GM10248 (cell line): ENCODE data around the gene GPNMB.

Experiments
- CTCF ChIA-PET: fragments of 300-600 bp; sonication (Branson Sonifier 250); formaldehyde crosslinking; extraction: SDS; loops from one replicate; lab custom pipeline; 2021; ENCODE audit warnings: antibody characterized with exemption; lab: Yijun Ruan, JAX
- POLR2A ChIA-PET: fragments of 350-650 bp; sonication (Branson Sonifier 250); formaldehyde crosslinking; extraction: SDS; loops from one replicate; lab custom pipeline; 2020; ENCODE audit warnings: antibody characterized with exemption; lab: Yijun Ruan, JAX
- DNase-seq: peaks from one replicate; pipeline ENCODE4 v3.0.0; 2012; ENCODE audit errors: extremely low spot score
- CTCF ChIP-seq: IDR thresholded peaks from 2 replicates; pipeline ENCODE4 v1.5.1; 2012; ENCODE audit warnings: mild to moderate bottlenecking, low read depth; ENCODE audit errors: extremely low read depth, missing control alignments, control extremely low read depth

The GPNMB gene

DNA sequence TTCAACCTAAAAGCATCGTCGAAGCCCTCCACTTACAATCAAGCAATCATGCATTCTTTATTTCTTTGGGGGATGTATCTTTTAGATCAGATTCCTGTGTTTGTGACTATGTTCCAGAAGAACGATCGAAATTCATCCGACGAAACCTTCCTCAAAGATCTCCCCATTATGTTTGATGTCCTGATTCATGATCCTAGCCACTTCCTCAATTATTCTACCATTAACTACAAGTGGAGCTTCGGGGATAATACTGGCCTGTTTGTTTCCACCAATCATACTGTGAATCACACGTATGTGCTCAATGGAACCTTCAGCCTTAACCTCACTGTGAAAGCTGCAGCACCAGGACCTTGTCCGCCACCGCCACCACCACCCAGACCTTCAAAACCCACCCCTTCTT lies 13.8 kb downstream of the GPNMB start:
- POLR2A ChIA-PET: no interaction called here
- no peak for TF ChIP-seq CTCF
- CTCF ChIA-PET: interaction anchor here (1.0 to 10.5 kb wide), 5 partner anchors 11 to 177 kb away, joined by 3 to 135 read pairs (median 6); no protein-coding TSS in a partner anchor
- DNase-seq: no peak

GRCh38 chr7:23261843-23262452 lies 15.4 kb downstream of the GPNMB start:
- peak; percentile 88 for TF ChIP-seq CTCF
- POLR2A ChIA-PET: no interaction called here
- peak; percentile 82 for DNase-seq
- CTCF ChIA-PET: interaction anchor here (0.7 to 10.5 kb wide), 10 partner anchors 9 to 281 kb away, joined by 3 to 135 read pairs (median 8); partner anchors contain the start of gene GPNMB

DNA sequence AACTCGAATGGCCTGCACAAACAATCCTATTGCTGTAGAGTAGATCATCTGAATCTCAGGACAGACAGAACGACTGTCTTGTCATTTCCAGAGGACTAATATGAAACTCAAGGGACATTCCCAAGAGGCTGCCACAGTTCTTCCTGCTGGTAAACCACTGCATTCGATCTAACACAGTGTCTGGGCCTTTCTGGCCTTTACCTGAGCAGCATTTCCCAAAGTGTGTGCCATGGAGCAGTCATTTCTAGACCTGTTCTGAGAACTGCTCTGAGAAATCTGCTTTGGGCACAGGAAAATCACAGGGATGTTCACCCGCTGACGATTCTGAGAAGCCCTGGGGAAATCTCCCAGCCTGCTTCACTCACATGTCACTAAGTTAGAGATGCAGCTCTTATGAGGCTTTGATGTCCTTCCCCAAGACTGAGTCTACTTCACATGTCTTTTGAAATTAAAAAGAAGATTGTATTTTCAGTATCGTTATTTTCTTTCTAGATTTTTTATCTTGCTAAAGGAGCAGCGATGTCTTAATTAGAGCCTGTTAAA lies 18.4 kb downstream of the GPNMB start:
- no peak for DNase-seq
- TF ChIP-seq CTCF: no peak
- POLR2A ChIA-PET: no interaction called here
- CTCF ChIA-PET: interaction anchor here (1.1 to 10.5 kb wide), 6 partner anchors 6 to 282 kb away, joined by 3 to 135 read pairs (median 4); no protein-coding TSS in a partner anchor

GRCh38 chr7:23266918-23267317 lies 20.3 kb downstream of the GPNMB start:
- ChIA-PET CTCF (no interaction called here), POLR2A (no interaction called here)
- TF ChIP-seq CTCF: no peak

GRCh38 chr7:23267357-23267756 lies 20.8 kb downstream of the GPNMB start:
- CTCF ChIA-PET: interaction anchor here (3.0 to 8.3 kb wide), 2 partner anchors 6 to 10 kb away, joined by 16 to 135 read pairs; no protein-coding TSS in a partner anchor
- POLR2A ChIA-PET: no interaction called here
- no peak for TF ChIP-seq CTCF
- DNase-seq: no peak

More at GRCh38 chr7:23266918-23267317, 20.3 kb downstream of the GPNMB start:
- no peak for DNase-seq

- DNase-seq: no peak
- ChIA-PET POLR2A (no interaction called here), CTCF (interaction anchor here (1.1 to 8.3 kb wide), 4 partner anchors 7 to 62 kb away, joined by 3 to 135 read pairs (median 10); no protein-coding TSS in a partner anchor)
- TF ChIP-seq CTCF: no peak
These were observed 21.6 kb downstream of the GPNMB start for GRCh38 chr7:23268167-23268566.
